HCT116 (cell line): ENCODE results near the gene CREBBP.

Experiments
- CTCF ChIP-seq, 3 experiments: fragments of 200-600 bp in 1 of 3; sonication (generic) in 1 of 3; IDR thresholded peaks in 2 of 3; conservative IDR thresholded peaks in 1 of 3; 2 replicates each; pipeline ENCODE4 v1.5.1; 2012 to 2017; ENCODE audit warnings: low read depth in 2 of 3, low read length in 2 of 3, antibody characterized with exemption in 1 of 3, borderline replicate concordance in 1 of 3, control low read depth in 1 of 3, mild to moderate bottlenecking in 1 of 3, mixed read lengths in 1 of 3, mixed run types in 1 of 3, moderate library complexity in 1 of 3; ENCODE audit not compliant: insufficient read depth in 1 of 3
- EZH2 ChIP-seq: fragments of 200-600 bp; sonication (generic); IDR thresholded peaks from 2 replicates; pipeline ENCODE4 v1.6.1; 2017; ENCODE audit warnings: antibody characterized with exemption, mixed run types
- EZH2phosphoT487 ChIP-seq: fragments of 200-600 bp; IDR thresholded peaks from 2 replicates; pipeline ENCODE4 v1.6.1; 2018; ENCODE audit warnings: antibody characterized with exemption, borderline replicate concordance
- FOSL1 ChIP-seq: IDR thresholded peaks from 2 replicates; pipeline ENCODE4 v1.6.1; 2012; ENCODE audit warnings: low read depth
- JUND ChIP-seq: IDR thresholded peaks from 2 replicates; pipeline ENCODE4 v1.6.1; 2012
- MAX ChIP-seq: IDR thresholded peaks from 2 replicates; pipeline ENCODE4 v1.6.1; 2012
- POLR2A ChIP-seq: IDR thresholded peaks from 2 replicates; pipeline ENCODE4 v1.7.0; 2011; ENCODE audit warnings: borderline replicate concordance; ENCODE audit not compliant: insufficient read depth, insufficient read length; ENCODE audit errors: extremely low read depth
- RAD21 ChIP-seq: IDR thresholded peaks from 2 replicates; pipeline ENCODE4 v1.6.1; 2012; ENCODE audit warnings: low read depth, mild to moderate bottlenecking
- REST ChIP-seq: IDR thresholded peaks from 2 replicates; pipeline ENCODE4 v1.6.1; 2012; ENCODE audit warnings: low read depth
- SIN3A ChIP-seq: IDR thresholded peaks from 2 replicates; pipeline ENCODE4 v1.6.1; 2012; ENCODE audit warnings: low read depth

GRCh38 chr16:3857189-3858043 lies 23.1 kb downstream of the CREBBP start:
- TF ChIP-seq CTCF (IDR thresholded peaks at IDR 0.05 in 2 of 3, conservative IDR thresholded peaks at IDR 0.05 in 1 of 3; ENCODE audit: borderline replicate concordance in 1 of 3, insufficient read depth in 1 of 3, low read depth in 2 of 3, low read length in 2 of 3) (no peak), RAD21 (no peak), EZH2phosphoT487 (no peak), EZH2 (no peak), MAX (no peak), POLR2A (no peak), SIN3A (no peak), JUND (no peak), REST (no peak), FOSL1 (no peak)
